CD14-positive monocyte (primary cell): ENCODE results near the gene RHBDL3. TPM values are rescaled to one million over a fixed set of nuclear protein-coding genes. Genes with fewer than 3 reads are reported as not detected.

Source experiments
- DNase-seq, 3 donors: peaks; one replicate each; pipeline ENCODE4 v3.0.0-alpha.2; 2011 to 2022
- H2AFZ ChIP-seq: 2 replicates; pipeline ENCODE4 v1.6.0; 2012; ENCODE audit warnings: mild to moderate bottlenecking, low read depth, low read length, inconsistent platforms; ENCODE audit not compliant: insufficient read depth, poor library complexity, severe bottlenecking
- H3K27ac ChIP-seq, 2 donors: 1 replicate in 1 of 2; 2 replicates in 1 of 2; pipeline ENCODE4 v1.5.1; 2012 to 2013; ENCODE audit warnings: low read length in 2 of 2, control low read depth in 1 of 2, inconsistent platforms in 1 of 2, low read depth in 1 of 2, mild to moderate bottlenecking in 1 of 2
- H3K27me3 ChIP-seq, 2 donors: one replicate each; pipeline versions ENCODE4 v1.6.0 to v1.6.1; 2011 to 2013; ENCODE audit warnings: low read length in 2 of 2; ENCODE audit not compliant: control insufficient read depth in 2 of 2, insufficient read depth in 2 of 2
- H3K36me3 ChIP-seq, 2 donors: replicated peaks in 1 of 2; 1 replicate in 1 of 2; 2 replicates in 1 of 2; pipeline versions ENCODE4 v1.5.1 to v1.6.1; 2012 to 2013; ENCODE audit warnings: low read length in 2 of 2, control low read depth in 1 of 2, inconsistent platforms in 1 of 2, mild to moderate bottlenecking in 1 of 2; ENCODE audit not compliant: insufficient read depth in 2 of 2, control insufficient read depth in 1 of 2
- H3K4me1 ChIP-seq, 2 donors: 1 replicate in 1 of 2; 2 replicates in 1 of 2; pipeline versions ENCODE4 v1.5.1 to v1.6.1; 2012 to 2013; ENCODE audit warnings: low read length in 2 of 2, control low read depth in 1 of 2, inconsistent platforms in 1 of 2, mild to moderate bottlenecking in 1 of 2, moderate library complexity in 1 of 2; ENCODE audit not compliant: insufficient read depth in 2 of 2, control insufficient read depth in 1 of 2
- H3K4me2 ChIP-seq: replicated peaks from 2 replicates; pipeline ENCODE3; 2012; ENCODE audit warnings: low read length, moderate library complexity, mild to moderate bottlenecking; ENCODE audit not compliant: poor library complexity, severe bottlenecking; ENCODE audit errors: extremely low read depth
- H3K4me3 ChIP-seq, 3 experiments: fragments of 200-600 bp in 1 of 3; sonication (generic) in 1 of 3; replicated peaks in 1 of 3; 1 replicate in 2 of 3; 2 replicates in 1 of 3; pipeline ENCODE4 v1.5.1; 2011 to 2013; ENCODE audit warnings: low read length in 3 of 3, mild to moderate bottlenecking in 3 of 3, control low read depth in 2 of 3, low read depth in 2 of 3, inconsistent platforms in 1 of 3, moderate library complexity in 1 of 3
- H3K79me2 ChIP-seq: 2 replicates; pipeline ENCODE4 v1.6.0; 2012; ENCODE audit warnings: mild to moderate bottlenecking, control low read depth, inconsistent platforms, low read length, moderate library complexity; ENCODE audit not compliant: insufficient read depth
- H3K9ac ChIP-seq: 2 replicates; pipeline ENCODE4 v1.6.0; 2017; ENCODE audit warnings: low read length, mild to moderate bottlenecking; ENCODE audit not compliant: insufficient read depth, poor library complexity, severe bottlenecking
- H3K9me3 ChIP-seq, 2 donors: replicated peaks in 1 of 2; 1 replicate in 1 of 2; 2 replicates in 1 of 2; pipeline versions ENCODE4 v1.5.1 to v1.6.1; 2012 to 2013; ENCODE audit warnings: low read length in 2 of 2, control low read depth in 1 of 2; ENCODE audit not compliant: control insufficient read depth in 1 of 2, insufficient read depth in 1 of 2
- H4K20me1 ChIP-seq: 2 replicates; pipeline ENCODE4 v1.6.0; 2012; ENCODE audit warnings: mild to moderate bottlenecking, low read length, control low read depth, moderate library complexity; ENCODE audit not compliant: insufficient read depth
- H3K27ac Mint-ChIP-seq, 7 donors: one replicate each; pipeline ENCODE4 v1.8.0; 2020; ENCODE audit warnings: mild to moderate bottlenecking in 7 of 7, mixed read lengths in 7 of 7, moderate library complexity in 6 of 7, inconsistent platforms in 2 of 7
- H3K27me3 Mint-ChIP-seq, 3 donors: one replicate each; pipeline ENCODE4 v1.8.0; 2021 to 2022; ENCODE audit warnings: low read depth in 3 of 3, mild to moderate bottlenecking in 3 of 3, mixed read lengths in 3 of 3, moderate library complexity in 3 of 3, inconsistent platforms in 1 of 3
- H3K36me3 Mint-ChIP-seq, 2 donors: one replicate each; pipeline ENCODE4 v1.8.0; 2020; ENCODE audit warnings: mixed read lengths in 2 of 2, inconsistent platforms in 1 of 2, mild to moderate bottlenecking in 1 of 2
- H3K4me1 Mint-ChIP-seq: one replicate; pipeline ENCODE4 v1.8.0; 2020; ENCODE audit warnings: mild to moderate bottlenecking, mixed read lengths
- H3K4me3 Mint-ChIP-seq, 2 donors: one replicate each; pipeline ENCODE4 v1.8.0; 2020; ENCODE audit warnings: mild to moderate bottlenecking in 2 of 2, mixed read lengths in 2 of 2, moderate library complexity in 1 of 2
- H3K9me3 Mint-ChIP-seq, 7 donors: one replicate each; pipeline ENCODE4 v1.8.0; 2020 to 2022; ENCODE audit warnings: mixed read lengths in 7 of 7, mild to moderate bottlenecking in 6 of 7, moderate library complexity in 6 of 7, inconsistent platforms in 2 of 7
- WGBS: methylation state at CpG from one replicate; pipeline ENCODE4 v1.1.5; 2013; ENCODE audit warnings: missing lambda C conversion rate; ENCODE audit not compliant: insufficient coverage; 5-methylcytosine and 5-hydroxymethylcytosine counted together
- intact Hi-C, 2 donors: fragments of 100-400 bp; cut with micrococcal nuclease; formaldehyde crosslinking; loops; one replicate each; pipeline versions ENCODE4 v1.15.0 to v1.15.1; 2023
- polyA plus RNA-seq, 3 donors: library from polyadenylated mRNA; depleted of rRNA in 1 of 3; unstranded in 2 of 3; stranded (reverse) in 1 of 3; fragments of 300-500 nt in 2 of 3; fragments of >200 nt in 1 of 3; fragmentation: Illumina TruSeq in 2 of 3; gene quantifications; 1 replicate in 2 of 3; 2 replicates in 1 of 3; pipeline ENCODE4 v1.2.3, GENCODE V29; 2012 to 2021
- TF ChIP-seq, protein P1 (sequence below): fragments of 200-600 bp; IDR thresholded peaks from one replicate; pipeline ENCODE4 v1.8.0; 2022; ENCODE audit warnings: antibody characterized with exemption, mild to moderate bottlenecking

The RHBDL3 gene
- polyA plus RNA-seq, 3 donors = 0.05 TPM; not detected in 2

DNA sequence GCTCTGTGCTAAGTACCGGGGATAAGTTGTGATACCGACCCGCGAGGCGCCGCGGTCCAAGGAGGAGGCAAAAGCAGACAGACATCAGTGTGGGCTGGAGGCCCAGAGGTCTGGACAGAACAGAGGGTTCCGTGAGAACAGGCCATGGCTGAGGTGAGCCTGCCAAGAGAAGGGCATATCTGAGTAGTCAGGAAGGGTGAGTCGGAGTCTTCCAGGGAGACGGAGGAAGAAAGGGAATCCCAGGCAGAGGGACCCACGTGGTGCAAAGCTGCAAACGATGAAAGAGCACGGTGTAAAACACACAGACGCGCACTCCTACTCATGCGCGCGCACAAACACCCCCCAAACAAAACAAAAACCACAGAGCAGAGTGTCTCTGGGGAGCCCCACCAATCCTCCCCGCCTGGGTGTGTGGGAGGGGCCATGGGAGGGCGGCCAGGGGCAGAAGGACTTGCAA is 18.1 kb downstream of the RHBDL3 start:
- TF ChIP-seq, protein P1, sequence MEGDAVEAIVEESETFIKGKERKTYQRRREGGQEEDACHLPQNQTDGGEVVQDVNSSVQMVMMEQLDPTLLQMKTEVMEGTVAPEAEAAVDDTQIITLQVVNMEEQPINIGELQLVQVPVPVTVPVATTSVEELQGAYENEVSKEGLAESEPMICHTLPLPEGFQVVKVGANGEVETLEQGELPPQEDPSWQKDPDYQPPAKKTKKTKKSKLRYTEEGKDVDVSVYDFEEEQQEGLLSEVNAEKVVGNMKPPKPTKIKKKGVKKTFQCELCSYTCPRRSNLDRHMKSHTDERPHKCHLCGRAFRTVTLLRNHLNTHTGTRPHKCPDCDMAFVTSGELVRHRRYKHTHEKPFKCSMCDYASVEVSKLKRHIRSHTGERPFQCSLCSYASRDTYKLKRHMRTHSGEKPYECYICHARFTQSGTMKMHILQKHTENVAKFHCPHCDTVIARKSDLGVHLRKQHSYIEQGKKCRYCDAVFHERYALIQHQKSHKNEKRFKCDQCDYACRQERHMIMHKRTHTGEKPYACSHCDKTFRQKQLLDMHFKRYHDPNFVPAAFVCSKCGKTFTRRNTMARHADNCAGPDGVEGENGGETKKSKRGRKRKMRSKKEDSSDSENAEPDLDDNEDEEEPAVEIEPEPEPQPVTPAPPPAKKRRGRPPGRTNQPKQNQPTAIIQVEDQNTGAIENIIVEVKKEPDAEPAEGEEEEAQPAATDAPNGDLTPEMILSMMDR = no peak
- peaks cover 0 to 6% of the 10 kb centered on the region in 2 donors for H3K36me3 Mint-ChIP-seq
- Histone ChIP-seq H3K9me3 (no peaks in the 10 kb centered on the region), H3K4me3 (no peak overlapping the region), H3K4me1 (peaks cover 21 to 31% of the 10 kb centered on the region in 2 donors), H3K9ac (no peak overlapping the region), H3K4me2 (no peak overlapping the region), H3K27ac (no peak overlapping the region), H3K79me2 (no peaks in the 10 kb centered on the region), H2AFZ (no peak overlapping the region), H3K27me3 (peaks cover 0 to 11% of the 10 kb centered on the region in 2 donors), H4K20me1 (no peaks in the 10 kb centered on the region), H3K36me3 (no peaks in the 10 kb centered on the region)
- intact Hi-C loops = no loop called here
- DNase-seq = no peak
- H3K4me3 Mint-ChIP-seq = peak overlapping the region; percentile 55 to 73
- peaks cover 44% of the 10 kb centered on the region for H3K4me1 Mint-ChIP-seq
- H3K27me3 Mint-ChIP-seq = peaks cover 7 to 38% (median 13%) of the 10 kb centered on the region in 3 donors
- no peak overlapping the region for H3K27ac Mint-ChIP-seq
- peaks cover 0 to 3% (median 0%) of the 10 kb centered on the region in 7 donors for H3K9me3 Mint-ChIP-seq
- WGBS = 98% methylated on average over 8 of the region's 20 CpGs

- H3K9ac ChIP-seq = no peak overlapping the region
- peaks cover 10 to 36% (median 12%) of the 10 kb centered on the region in 3 donors for H3K27me3 Mint-ChIP-seq
- no peak for DNase-seq
Observed at GRCh38 chr17:32285306-32285705, 19.7 kb downstream of the RHBDL3 start.

More at GRCh38 chr17:32285306-32285705, 19.7 kb downstream of the RHBDL3 start:
- Histone ChIP-seq H3K4me2 (no peak overlapping the region), H4K20me1 (no peaks in the 10 kb centered on the region), H3K27me3 (peaks cover 0 to 11% of the 10 kb centered on the region in 2 donors), H3K4me1 (peaks cover 27 to 36% of the 10 kb centered on the region in 2 donors), H3K79me2 (no peaks in the 10 kb centered on the region), H3K4me3 (no peak overlapping the region), H3K27ac (no peak overlapping the region), H2AFZ (no peak overlapping the region), H3K9me3 (no peaks in the 10 kb centered on the region), H3K36me3 (no peaks in the 10 kb centered on the region)
- H3K4me1 Mint-ChIP-seq = peaks cover 55% of the 10 kb centered on the region
- H3K27ac Mint-ChIP-seq = peak overlapping the region in 1 of 7 donors; percentile 41
- peaks cover 0 to 10% of the 10 kb centered on the region in 2 donors for H3K36me3 Mint-ChIP-seq
- WGBS = 50% methylated on average over 7 of the region's 8 CpGs
- peaks cover 0 to 3% (median 0%) of the 10 kb centered on the region in 7 donors for H3K9me3 Mint-ChIP-seq
- TF ChIP-seq, protein P1 = no peak
- no peak overlapping the region for H3K4me3 Mint-ChIP-seq
- intact Hi-C loops = no loop called here
